ENCODE measurements around the gene PIP4K2B.

PIP4K2B gene

GRCh38 chr17:38750312-38751121 is 48.8 kb downstream of the PIP4K2B start:
- ChIA-PET POLR2A (no interaction called here), CTCF (interaction anchor here (1.4 to 2.4 kb wide), 2 partner anchors 15 to 22 kb away, joined by 3 to 18 read pairs; no protein-coding TSS in a partner anchor)
- TF ChIP-seq CTCF (IDR thresholded peaks at IDR 0.05; ENCODE audit: control extremely low read depth, extremely low read depth, low read depth, missing control alignments), result no peak
- no peak for DNase-seq (ENCODE audit: extremely low spot score)

DNA sequence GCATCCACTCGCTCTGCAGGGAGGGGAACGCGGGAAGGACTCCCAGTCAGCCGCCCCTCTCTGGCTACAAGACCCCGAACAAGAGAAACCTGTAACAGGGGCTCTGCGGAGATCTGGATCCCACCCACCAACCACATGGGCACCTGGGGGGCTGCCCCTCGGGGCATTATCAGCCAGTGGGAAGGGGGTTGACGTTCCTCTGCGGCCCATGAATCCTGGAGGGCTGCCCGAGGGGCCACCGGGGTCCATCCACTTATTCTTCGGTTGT is 49.4 kb downstream of the PIP4K2B start:
- POLR2A ChIA-PET, result no interaction called here
- no peak for DNase-seq (ENCODE audit: extremely low spot score)
- no peak for TF ChIP-seq CTCF (IDR thresholded peaks at IDR 0.05; ENCODE audit: control extremely low read depth, extremely low read depth, low read depth, missing control alignments)
- CTCF ChIA-PET, result interaction anchor here (0.7 to 1.4 kb wide), 2 partner anchors 15 to 22 kb away, joined by 3 to 4 read pairs; no protein-coding TSS in a partner anchor

GRCh38 chr17:38749223-38750043 is 49.9 kb downstream of the PIP4K2B start:
- no peak for TF ChIP-seq CTCF (IDR thresholded peaks at IDR 0.05; ENCODE audit: control extremely low read depth, extremely low read depth, low read depth, missing control alignments)
- ChIA-PET CTCF (interaction anchor here (0.7 kb wide), 1 partner anchor 15 kb away, joined by 4 read pairs; no protein-coding TSS in a partner anchor), POLR2A (no interaction called here)

DNA sequence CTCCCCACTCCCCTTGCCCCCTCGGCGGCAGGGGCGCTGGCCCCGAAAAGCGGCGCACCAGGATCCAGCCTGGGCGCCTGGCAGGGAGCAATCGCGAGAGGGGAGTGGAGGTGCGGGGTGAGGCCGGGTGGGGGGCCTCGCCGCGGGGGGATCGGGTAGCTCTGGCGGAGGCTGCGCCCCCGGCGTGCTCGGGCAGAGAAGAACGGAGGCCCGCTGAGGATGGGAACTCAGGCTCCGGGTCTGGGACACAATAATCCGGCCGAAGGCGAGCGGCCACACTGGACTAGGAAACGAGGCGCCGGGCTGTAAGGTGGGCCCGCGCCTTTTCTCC is 50.5 kb downstream of the PIP4K2B start:
- no peak for TF ChIP-seq CTCF (IDR thresholded peaks at IDR 0.05; ENCODE audit: control extremely low read depth, extremely low read depth, low read depth, missing control alignments)
- POLR2A ChIA-PET, result no interaction called here
- DNase-seq (ENCODE audit: extremely low spot score), result no peak
- CTCF ChIA-PET, result no interaction called here

More at GRCh38 chr17:38749223-38750043, 49.9 kb downstream of the PIP4K2B start:
- no peak for DNase-seq (ENCODE audit: extremely low spot score)

GRCh38 chr17:38748149-38748891 is 51.0 kb downstream of the PIP4K2B start, which contains the start of gene PCGF2:
TSS of gene PCGF2 (minus strand) at chr17:38748336. CDS start at chr17:38740402, 7,934 bp downstream.
- ChIA-PET CTCF (no interaction called here), POLR2A (no interaction called here)
- no peak for DNase-seq (ENCODE audit: extremely low spot score)
- TF ChIP-seq CTCF (IDR thresholded peaks at IDR 0.05; ENCODE audit: control extremely low read depth, extremely low read depth, low read depth, missing control alignments), result no peak

DNA sequence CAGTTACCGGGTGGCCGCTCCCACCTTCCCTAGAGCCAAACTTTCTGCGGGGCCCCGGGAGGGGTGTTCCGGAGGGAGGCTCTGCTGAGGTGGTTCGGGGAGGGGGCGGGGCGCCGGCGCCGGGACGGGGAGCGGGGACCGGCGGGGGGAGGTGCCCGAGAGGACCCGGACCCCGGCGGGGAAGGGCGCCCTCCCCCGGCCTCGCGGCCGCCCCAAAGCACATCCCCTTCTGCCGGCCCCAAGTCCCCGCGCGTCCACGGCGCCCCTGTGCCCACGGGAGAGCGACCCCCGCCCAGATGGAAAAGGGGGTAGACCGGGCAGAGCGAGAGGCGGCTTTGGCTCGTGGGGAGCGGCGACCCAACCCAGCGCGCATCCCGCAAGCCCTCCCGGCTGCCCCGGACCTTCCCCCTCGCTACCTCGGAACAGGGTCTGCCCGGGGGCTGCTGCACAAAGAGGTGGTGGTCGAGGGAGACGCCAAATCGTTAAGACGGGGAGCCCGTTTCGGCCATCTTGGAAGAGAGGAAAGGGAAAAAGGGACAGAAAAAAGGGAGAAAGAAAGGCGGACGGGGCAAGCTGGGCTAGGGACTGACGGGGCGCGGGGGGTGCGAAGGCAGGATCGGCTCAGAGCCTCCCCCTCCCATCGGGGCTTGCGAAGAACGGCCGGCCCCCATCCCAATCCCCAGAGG is 51.8 kb downstream of the PIP4K2B start:
- CTCF ChIA-PET, result interaction anchor here (4.1 kb wide), 1 partner anchor 12 kb away, joined by 37 read pairs; no protein-coding TSS in a partner anchor
- DNase-seq (ENCODE audit: extremely low spot score), result peak; percentile 76
- POLR2A ChIA-PET, result no interaction called here
- peak; percentile 28 for TF ChIP-seq CTCF (IDR thresholded peaks at IDR 0.05; ENCODE audit: control extremely low read depth, extremely low read depth, low read depth, missing control alignments)

All from GM10248 (cell line).